Nephron (organoid): ENCODE measurements around the gene ANKRD29.
A peak's percentile ranks its signal among the peaks of the same experiment; 100 is the strongest.

Experiments
- H3K27ac Mint-ChIP-seq, 3 experiments: 2 replicates each; pipeline ENCODE4 v1.8.0; 2020; ENCODE audit warnings: mixed read lengths in 3 of 3, mild to moderate bottlenecking in 2 of 3, moderate library complexity in 1 of 3
- H3K27me3 Mint-ChIP-seq: 2 replicates; pipeline ENCODE4 v1.8.0; 2021; ENCODE audit warnings: low read depth, mild to moderate bottlenecking, moderate library complexity, mixed read lengths
- H3K36me3 Mint-ChIP-seq: 2 replicates; pipeline ENCODE4 v1.8.0; 2020; ENCODE audit warnings: low read depth, mixed read lengths
- H3K4me1 Mint-ChIP-seq: 2 replicates; pipeline ENCODE4 v1.8.0; 2020; ENCODE audit warnings: mixed read lengths
- H3K4me3 Mint-ChIP-seq, 3 experiments: 2 replicates each; pipeline ENCODE4 v1.8.0; 2020; ENCODE audit warnings: mild to moderate bottlenecking in 3 of 3, mixed read lengths in 3 of 3, moderate library complexity in 2 of 3
- H3K9me3 Mint-ChIP-seq: 2 replicates; pipeline ENCODE4 v1.8.0; 2020; ENCODE audit warnings: mixed read lengths
- CTCF ChIP-seq, 3 experiments: fragments of 200-600 bp; sonication (generic); IDR thresholded peaks; one replicate each; pipeline ENCODE4 v1.5.0; 2021; ENCODE audit warnings: antibody characterized with exemption in 3 of 3; ENCODE audit not compliant: unreplicated experiment in 3 of 3

Gene ANKRD29

GRCh38 chr18:23662309-23663263, at the start of gene ANKRD29:
Gene ANKRD29 (minus strand): TSS chr18:23662911. CDS start chr18:23662730, 181 bp downstream.
- no peak for TF ChIP-seq CTCF (IDR thresholded peaks at IDR 0.05; ENCODE audit: unreplicated experiment in 3 of 3)
- Mint-ChIP-seq H3K9me3 (peaks cover 2% of the 10 kb centered on the region), H3K27me3 (peaks cover 86% of the 10 kb centered on the region), H3K27ac (no peak within 1 kb of the TSS), H3K36me3 (no peaks in the 10 kb centered on the region), H3K4me3 (peak within 1 kb of the TSS; percentile 87 to 89 (median 88)), H3K4me1 (peaks cover 11% of the 10 kb centered on the region)

- Mint-ChIP-seq H3K4me1 (no peaks in the 10 kb centered on the region), H3K36me3 (no peaks in the 10 kb centered on the region), H3K27me3 (no peaks in the 10 kb centered on the region), H3K4me3 (no peak overlapping the region), H3K9me3 (peaks cover 7% of the 10 kb centered on the region), H3K27ac (no peak overlapping the region)
- no peak for TF ChIP-seq CTCF (IDR thresholded peaks at IDR 0.05; ENCODE audit: unreplicated experiment in 3 of 3)
Measured at GRCh38 chr18:23712445-23712844, 49.7 kb upstream of the ANKRD29 start.

GRCh38 chr18:23711426-23711825, 48.7 kb upstream of the ANKRD29 start:
- H3K4me1 Mint-ChIP-seq, result no peaks in the 10 kb centered on the region

GRCh38 chr18:23710946-23711345, 48.2 kb upstream of the ANKRD29 start:
- no peak for TF ChIP-seq CTCF (IDR thresholded peaks at IDR 0.05; ENCODE audit: unreplicated experiment in 3 of 3)
- no peaks in the 10 kb centered on the region for H3K4me1 Mint-ChIP-seq
- H3K9me3 Mint-ChIP-seq, result peaks cover 7% of the 10 kb centered on the region
- H3K36me3 Mint-ChIP-seq, result no peaks in the 10 kb centered on the region
- H3K4me3 Mint-ChIP-seq, result no peak overlapping the region
- no peaks in the 10 kb centered on the region for H3K27me3 Mint-ChIP-seq
- no peak overlapping the region for H3K27ac Mint-ChIP-seq

More at GRCh38 chr18:23711426-23711825, 48.7 kb upstream of the ANKRD29 start:
- Mint-ChIP-seq H3K36me3 (no peaks in the 10 kb centered on the region), H3K4me3 (no peak overlapping the region), H3K9me3 (peaks cover 7% of the 10 kb centered on the region), H3K27me3 (no peaks in the 10 kb centered on the region), H3K27ac (no peak overlapping the region)
- TF ChIP-seq CTCF (IDR thresholded peaks at IDR 0.05; ENCODE audit: unreplicated experiment in 3 of 3), result no peak

GRCh38 chr18:23710068-23710527, 47.4 kb upstream of the ANKRD29 start:
- H3K9me3 Mint-ChIP-seq, result peaks cover 7% of the 10 kb centered on the region
- H3K4me1 Mint-ChIP-seq, result no peaks in the 10 kb centered on the region
- no peaks in the 10 kb centered on the region for H3K27me3 Mint-ChIP-seq
- no peak overlapping the region for H3K27ac Mint-ChIP-seq
- no peak for TF ChIP-seq CTCF (IDR thresholded peaks at IDR 0.05; ENCODE audit: unreplicated experiment in 3 of 3)
- H3K36me3 Mint-ChIP-seq, result no peaks in the 10 kb centered on the region
- H3K4me3 Mint-ChIP-seq, result no peak overlapping the region
